ENCODE results near the gene SLC2A2.

DNA sequence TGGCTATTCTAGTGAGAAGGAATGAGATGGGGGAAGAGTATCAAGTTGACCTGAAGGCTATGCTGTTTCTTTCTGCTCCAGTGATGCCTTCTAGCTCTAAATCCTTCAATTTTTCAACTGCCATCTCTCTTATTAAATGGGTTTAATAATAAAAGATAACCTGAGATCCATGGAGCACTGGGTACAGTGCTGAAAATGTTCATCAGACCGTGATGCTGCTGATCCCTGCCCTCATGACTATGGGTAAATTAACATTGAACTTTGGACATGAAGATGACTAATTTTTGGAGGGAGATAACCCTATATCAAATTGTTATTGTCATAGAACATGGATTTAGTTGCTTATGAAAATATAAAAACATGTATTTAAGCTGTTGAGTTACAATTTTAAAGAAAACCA, 27.7 kb upstream of the SLC2A2 start:
- TF ChIP-seq, protein P1, sequence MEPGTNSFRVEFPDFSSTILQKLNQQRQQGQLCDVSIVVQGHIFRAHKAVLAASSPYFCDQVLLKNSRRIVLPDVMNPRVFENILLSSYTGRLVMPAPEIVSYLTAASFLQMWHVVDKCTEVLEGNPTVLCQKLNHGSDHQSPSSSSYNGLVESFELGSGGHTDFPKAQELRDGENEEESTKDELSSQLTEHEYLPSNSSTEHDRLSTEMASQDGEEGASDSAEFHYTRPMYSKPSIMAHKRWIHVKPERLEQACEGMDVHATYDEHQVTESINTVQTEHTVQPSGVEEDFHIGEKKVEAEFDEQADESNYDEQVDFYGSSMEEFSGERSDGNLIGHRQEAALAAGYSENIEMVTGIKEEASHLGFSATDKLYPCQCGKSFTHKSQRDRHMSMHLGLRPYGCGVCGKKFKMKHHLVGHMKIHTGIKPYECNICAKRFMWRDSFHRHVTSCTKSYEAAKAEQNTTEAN (CRISPR knock-in tag; IDR thresholded peaks at IDR 0.05) = no peak
- TF ChIP-seq, protein P2, sequence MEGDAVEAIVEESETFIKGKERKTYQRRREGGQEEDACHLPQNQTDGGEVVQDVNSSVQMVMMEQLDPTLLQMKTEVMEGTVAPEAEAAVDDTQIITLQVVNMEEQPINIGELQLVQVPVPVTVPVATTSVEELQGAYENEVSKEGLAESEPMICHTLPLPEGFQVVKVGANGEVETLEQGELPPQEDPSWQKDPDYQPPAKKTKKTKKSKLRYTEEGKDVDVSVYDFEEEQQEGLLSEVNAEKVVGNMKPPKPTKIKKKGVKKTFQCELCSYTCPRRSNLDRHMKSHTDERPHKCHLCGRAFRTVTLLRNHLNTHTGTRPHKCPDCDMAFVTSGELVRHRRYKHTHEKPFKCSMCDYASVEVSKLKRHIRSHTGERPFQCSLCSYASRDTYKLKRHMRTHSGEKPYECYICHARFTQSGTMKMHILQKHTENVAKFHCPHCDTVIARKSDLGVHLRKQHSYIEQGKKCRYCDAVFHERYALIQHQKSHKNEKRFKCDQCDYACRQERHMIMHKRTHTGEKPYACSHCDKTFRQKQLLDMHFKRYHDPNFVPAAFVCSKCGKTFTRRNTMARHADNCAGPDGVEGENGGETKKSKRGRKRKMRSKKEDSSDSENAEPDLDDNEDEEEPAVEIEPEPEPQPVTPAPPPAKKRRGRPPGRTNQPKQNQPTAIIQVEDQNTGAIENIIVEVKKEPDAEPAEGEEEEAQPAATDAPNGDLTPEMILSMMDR (IDR thresholded peaks at IDR 0.05) = no peak
- TF ChIP-seq, protein P3, sequence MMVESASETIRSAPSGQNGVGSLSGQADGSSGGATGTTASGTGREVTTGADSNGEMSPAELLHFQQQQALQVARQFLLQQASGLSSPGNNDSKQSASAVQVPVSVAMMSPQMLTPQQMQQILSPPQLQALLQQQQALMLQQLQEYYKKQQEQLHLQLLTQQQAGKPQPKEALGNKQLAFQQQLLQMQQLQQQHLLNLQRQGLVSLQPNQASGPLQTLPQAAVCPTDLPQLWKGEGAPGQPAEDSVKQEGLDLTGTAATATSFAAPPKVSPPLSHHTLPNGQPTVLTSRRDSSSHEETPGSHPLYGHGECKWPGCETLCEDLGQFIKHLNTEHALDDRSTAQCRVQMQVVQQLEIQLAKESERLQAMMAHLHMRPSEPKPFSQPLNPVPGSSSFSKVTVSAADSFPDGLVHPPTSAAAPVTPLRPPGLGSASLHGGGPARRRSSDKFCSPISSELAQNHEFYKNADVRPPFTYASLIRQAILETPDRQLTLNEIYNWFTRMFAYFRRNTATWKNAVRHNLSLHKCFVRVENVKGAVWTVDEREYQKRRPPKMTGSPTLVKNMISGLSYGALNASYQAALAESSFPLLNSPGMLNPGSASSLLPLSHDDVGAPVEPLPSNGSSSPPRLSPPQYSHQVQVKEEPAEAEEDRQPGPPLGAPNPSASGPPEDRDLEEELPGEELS (CRISPR knock-in tag; IDR thresholded peaks at IDR 0.05) = no peak
- no peak for TF ChIP-seq TEAD4 (CRISPR knock-in tag; IDR thresholded peaks at IDR 0.05)
- TF ChIP-seq JUN (CRISPR knock-in tag; IDR thresholded peaks at IDR 0.05) = no peak
- TF ChIP-seq, protein P4, sequence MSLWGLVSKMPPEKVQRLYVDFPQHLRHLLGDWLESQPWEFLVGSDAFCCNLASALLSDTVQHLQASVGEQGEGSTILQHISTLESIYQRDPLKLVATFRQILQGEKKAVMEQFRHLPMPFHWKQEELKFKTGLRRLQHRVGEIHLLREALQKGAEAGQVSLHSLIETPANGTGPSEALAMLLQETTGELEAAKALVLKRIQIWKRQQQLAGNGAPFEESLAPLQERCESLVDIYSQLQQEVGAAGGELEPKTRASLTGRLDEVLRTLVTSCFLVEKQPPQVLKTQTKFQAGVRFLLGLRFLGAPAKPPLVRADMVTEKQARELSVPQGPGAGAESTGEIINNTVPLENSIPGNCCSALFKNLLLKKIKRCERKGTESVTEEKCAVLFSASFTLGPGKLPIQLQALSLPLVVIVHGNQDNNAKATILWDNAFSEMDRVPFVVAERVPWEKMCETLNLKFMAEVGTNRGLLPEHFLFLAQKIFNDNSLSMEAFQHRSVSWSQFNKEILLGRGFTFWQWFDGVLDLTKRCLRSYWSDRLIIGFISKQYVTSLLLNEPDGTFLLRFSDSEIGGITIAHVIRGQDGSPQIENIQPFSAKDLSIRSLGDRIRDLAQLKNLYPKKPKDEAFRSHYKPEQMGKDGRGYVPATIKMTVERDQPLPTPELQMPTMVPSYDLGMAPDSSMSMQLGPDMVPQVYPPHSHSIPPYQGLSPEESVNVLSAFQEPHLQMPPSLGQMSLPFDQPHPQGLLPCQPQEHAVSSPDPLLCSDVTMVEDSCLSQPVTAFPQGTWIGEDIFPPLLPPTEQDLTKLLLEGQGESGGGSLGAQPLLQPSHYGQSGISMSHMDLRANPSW (CRISPR knock-in tag; conservative IDR thresholded peaks at IDR 0.05; ENCODE audit: low read depth) = no peak
